Activated CD4-positive, alpha-beta T cell treated with anti-CD3 and anti-CD28 coated beads for 36 hours (primary cell): Measurements from ENCODE around the gene MTOR. TPM values are rescaled to one million over a fixed set of nuclear protein-coding genes. Genes with fewer than 3 reads are reported as not detected.
A peak's percentile ranks its signal among the peaks of the same experiment; 100 is the strongest.

Experiments
- ATAC-seq: fragments of 200-7000 bp; cut with Tn5 transposase; one replicate; pipeline ENCODE4 v1.10.0; 2021; ENCODE audit warnings: mild to moderate bottlenecking, moderate library complexity
- CTCF ChIA-PET: fragments of 350-600 bp; sonication (Branson Sonifier 250); formaldehyde crosslinking; loops from one replicate; lab custom pipeline; 2021; ENCODE audit warnings: antibody characterized with exemption; lab: Charles Lee
- POLR2A ChIA-PET: fragments of 350-600 bp; sonication (Branson Sonifier 250); formaldehyde crosslinking; loops from one replicate; lab custom pipeline; 2021; ENCODE audit warnings: antibody characterized with exemption, inconsistent platforms; lab: Charles Lee
- DNase-seq: peaks from one replicate; pipeline ENCODE4 v3.0.0-alpha.2; 2020
- H3K27ac Mint-ChIP-seq: one replicate; pipeline ENCODE4 v1.8.0; 2021; ENCODE audit warnings: mixed read lengths
- H3K27me3 Mint-ChIP-seq: one replicate; pipeline ENCODE4 v1.8.0; 2021; ENCODE audit warnings: mixed read lengths
- H3K36me3 Mint-ChIP-seq: one replicate; pipeline ENCODE4 v1.8.0; 2021; ENCODE audit warnings: low read depth, mixed read lengths
- H3K4me1 Mint-ChIP-seq: one replicate; pipeline ENCODE4 v1.8.0; 2021; ENCODE audit warnings: mixed read lengths
- H3K4me3 Mint-ChIP-seq: one replicate; pipeline ENCODE4 v1.8.0; 2021; ENCODE audit warnings: mild to moderate bottlenecking, moderate library complexity, mixed read lengths
- H3K9me3 Mint-ChIP-seq: one replicate; pipeline ENCODE4 v1.8.0; 2021; ENCODE audit warnings: low read depth, mixed read lengths
- intact Hi-C, 2 experiments: fragments of 100-400 bp; cut with DNase I in 1 of 2; cut with micrococcal nuclease in 1 of 2; formaldehyde crosslinking; loops; one replicate each; pipeline versions ENCODE4 v1.14.2 to v1.15.1; 2022 to 2024; cut with DNase I, micrococcal nuclease
- total RNA-seq, 2 experiments: library from RNA; stranded (reverse); gene quantifications; one replicate each; pipeline ENCODE4 v1.2.3, GENCODE V29; 2021

Gene MTOR
- total RNA-seq, 2 experiments from 2014 or later, result 32.3 to 36.3 TPM

GRCh38 chr1:11295905-11296304, 33.6 kb upstream of the MTOR start:
- Mint-ChIP-seq H3K9me3 (no peaks in the 10 kb centered on the region), H3K27ac (no peak overlapping the region), H3K36me3 (peaks cover 44% of the 10 kb centered on the region), H3K27me3 (no peaks in the 10 kb centered on the region), H3K4me3 (no peak overlapping the region), H3K4me1 (peaks cover 70% of the 10 kb centered on the region)
- DNase-seq (no peak), ATAC-seq (no peak)
- ChIA-PET POLR2A (no interaction called here), CTCF (interaction anchor here (0.5 to 1.7 kb wide), 3 partner anchors 54 to 260 kb away, joined by 4 to 9 read pairs (median 5); no protein-coding TSS in a partner anchor)
- intact Hi-C loops, result loop anchor here (1.0 to 5.0 kb wide), 2 partner anchors 54 to 55 kb away; no protein-coding TSS in a partner anchor

GRCh38 chr1:11294951-11295350, 32.6 kb upstream of the MTOR start:
- Mint-ChIP-seq H3K4me1 (peaks cover 79% of the 10 kb centered on the region), H3K4me3 (no peak overlapping the region), H3K27ac (peak overlapping the region; percentile 76), H3K9me3 (no peaks in the 10 kb centered on the region), H3K36me3 (peaks cover 53% of the 10 kb centered on the region), H3K27me3 (no peaks in the 10 kb centered on the region)
- CTCF ChIA-PET, result no interaction called here
- intact Hi-C loops, result loop anchor here in 1 of 2 experiments (5.0 kb wide), 1 partner anchor 53 kb away; no protein-coding TSS in a partner anchor
- POLR2A ChIA-PET, result no interaction called here
- DNase-seq (no peak), ATAC-seq (no peak)

GRCh38 chr1:11293856-11294255, 31.5 kb upstream of the MTOR start:
- DNase-seq (no peak), ATAC-seq (no peak)
- Mint-ChIP-seq H3K4me1 (peaks cover 76% of the 10 kb centered on the region), H3K36me3 (peaks cover 58% of the 10 kb centered on the region), H3K27me3 (no peaks in the 10 kb centered on the region), H3K9me3 (no peaks in the 10 kb centered on the region), H3K27ac (no peak overlapping the region), H3K4me3 (no peak overlapping the region)
- ChIA-PET CTCF (no interaction called here), POLR2A (interaction anchor here (0.6 kb wide), 1 partner anchor 217 kb away, joined by 12 read pairs; no protein-coding TSS in a partner anchor)
- intact Hi-C loops, result no loop called here

- H3K9me3 Mint-ChIP-seq, result no peaks in the 10 kb centered on the region
- ChIA-PET POLR2A (interaction anchor here (0.8 to 1.0 kb wide), 2 partner anchors 8 to 11 kb away, joined by 4 read pairs; no protein-coding TSS in a partner anchor), CTCF (interaction anchor here (0.8 to 1.0 kb wide), 3 partner anchors 11 to 30 kb away, joined by 3 read pairs; no protein-coding TSS in a partner anchor)
- no peak for ATAC-seq
- H3K27me3 Mint-ChIP-seq, result no peaks in the 10 kb centered on the region
- H3K36me3 Mint-ChIP-seq, result peaks cover 66% of the 10 kb centered on the region
- H3K27ac Mint-ChIP-seq, result peak overlapping the region; percentile 20
- H3K4me1 Mint-ChIP-seq, result peaks cover 78% of the 10 kb centered on the region
- DNase-seq, result no peak
- H3K4me3 Mint-ChIP-seq, result no peak overlapping the region
- intact Hi-C loops, result no loop called here
These were observed 28.7 kb upstream of the MTOR start for GRCh38 chr1:11291049-11291448.

GRCh38 chr1:11289064-11289463, 26.7 kb upstream of the MTOR start:
- H3K4me3 Mint-ChIP-seq, result no peak overlapping the region
- DNase-seq, result no peak
- H3K9me3 Mint-ChIP-seq, result no peaks in the 10 kb centered on the region
- peaks cover 80% of the 10 kb centered on the region for H3K4me1 Mint-ChIP-seq
- ATAC-seq, result no peak
- peaks cover 65% of the 10 kb centered on the region for H3K36me3 Mint-ChIP-seq
- no peak overlapping the region for H3K27ac Mint-ChIP-seq
- CTCF ChIA-PET, result interaction anchor here (0.7 kb wide), 2 partner anchors 53 to 251 kb away, joined by 3 read pairs; no protein-coding TSS in a partner anchor
- POLR2A ChIA-PET, result interaction anchor here (0.8 to 1.0 kb wide), 2 partner anchors 9 to 16 kb away, joined by 3 to 4 read pairs; no protein-coding TSS in a partner anchor
- intact Hi-C loops, result no loop called here
- H3K27me3 Mint-ChIP-seq, result no peaks in the 10 kb centered on the region

GRCh38 chr1:11286735-11287410, 24.5 kb upstream of the MTOR start:
- Mint-ChIP-seq H3K9me3 (no peaks in the 10 kb centered on the region), H3K4me1 (peaks cover 83% of the 10 kb centered on the region), H3K27ac (peak overlapping the region; percentile 90), H3K4me3 (no peak overlapping the region), H3K36me3 (peaks cover 70% of the 10 kb centered on the region), H3K27me3 (no peaks in the 10 kb centered on the region)
- intact Hi-C loops, result no loop called here
- ChIA-PET POLR2A (no interaction called here), CTCF (interaction anchor here (0.5 to 0.9 kb wide), 4 partner anchors 45 to 136 kb away, joined by 3 read pairs; no protein-coding TSS in a partner anchor)
- DNase-seq, result no peak
- no peak for ATAC-seq

GRCh38 chr1:11285883-11286734, 23.8 kb upstream of the MTOR start:
- H3K9me3 Mint-ChIP-seq, result no peaks in the 10 kb centered on the region
- intact Hi-C loops, result loop anchor here in 1 of 2 experiments (2.0 kb wide), 1 partner anchor 23 kb away; the partner anchor contains the start of gene MTOR
- ATAC-seq, result no peak
- no peak for DNase-seq
- POLR2A ChIA-PET, result no interaction called here
- CTCF ChIA-PET, result interaction anchor here (0.8 to 0.9 kb wide), 2 partner anchors 45 to 122 kb away, joined by 3 read pairs; no protein-coding TSS in a partner anchor
- H3K27ac Mint-ChIP-seq, result peak overlapping the region; percentile 90
- H3K27me3 Mint-ChIP-seq, result no peaks in the 10 kb centered on the region
- peaks cover 68% of the 10 kb centered on the region for H3K36me3 Mint-ChIP-seq
- peaks cover 83% of the 10 kb centered on the region for H3K4me1 Mint-ChIP-seq
- no peak overlapping the region for H3K4me3 Mint-ChIP-seq

GRCh38 chr1:11284784-11285183, 22.4 kb upstream of the MTOR start:
- Mint-ChIP-seq H3K4me1 (peaks cover 85% of the 10 kb centered on the region), H3K9me3 (no peaks in the 10 kb centered on the region), H3K27me3 (no peaks in the 10 kb centered on the region), H3K4me3 (peak overlapping the region; percentile 39), H3K27ac (peak overlapping the region; percentile 90), H3K36me3 (peaks cover 66% of the 10 kb centered on the region)
- DNase-seq (peak; percentile 70), ATAC-seq (peak; percentile 85)
- ChIA-PET CTCF (interaction anchor here (0.6 to 2.0 kb wide), 2 partner anchors 247 to 352 kb away, joined by 3 to 7 read pairs; no protein-coding TSS in a partner anchor), POLR2A (no interaction called here)
- intact Hi-C loops, result loop anchor here in 1 of 2 experiments (2.0 to 5.0 kb wide), 2 partner anchors 22 to 448 kb away; partner anchors contain the start of gene MTOR

GRCh38 chr1:11283151-11283550, 20.8 kb upstream of the MTOR start:
- Mint-ChIP-seq H3K4me3 (no peak overlapping the region), H3K27ac (peak overlapping the region; percentile 93), H3K4me1 (peaks cover 90% of the 10 kb centered on the region), H3K36me3 (peaks cover 76% of the 10 kb centered on the region), H3K27me3 (no peaks in the 10 kb centered on the region), H3K9me3 (no peaks in the 10 kb centered on the region)
- ATAC-seq (no peak), DNase-seq (no peak)
- CTCF ChIA-PET, result interaction anchor here (0.6 to 2.0 kb wide), 6 partner anchors 10 to 259 kb away, joined by 3 to 7 read pairs (median 4); no protein-coding TSS in a partner anchor
- POLR2A ChIA-PET, result interaction anchor here (0.5 to 1.2 kb wide), 4 partner anchors 22 to 769 kb away, joined by 3 to 4 read pairs (median 3); no protein-coding TSS in a partner anchor
- intact Hi-C loops, result loop anchor here in 1 of 2 experiments (5.0 kb wide), 1 partner anchor 449 kb away; no protein-coding TSS in a partner anchor

- CTCF ChIA-PET, result interaction anchor here (0.5 to 1.3 kb wide), 4 partner anchors 8 to 795 kb away, joined by 3 to 5 read pairs (median 4); partner anchors contain the start of gene UBIAD1
- peaks cover 76% of the 10 kb centered on the region for H3K36me3 Mint-ChIP-seq
These were observed 19.4 kb upstream of the MTOR start for GRCh38 chr1:11281518-11282331.

More at GRCh38 chr1:11281518-11282331, 19.4 kb upstream of the MTOR start:
- Mint-ChIP-seq H3K27ac (peak overlapping the region; percentile 90), H3K9me3 (no peaks in the 10 kb centered on the region), H3K4me1 (peaks cover 93% of the 10 kb centered on the region), H3K4me3 (peak overlapping the region; percentile 32), H3K27me3 (no peaks in the 10 kb centered on the region)
- DNase-seq, result no peak
- intact Hi-C loops, result loop anchor here in 1 of 2 experiments (5.0 kb wide), 1 partner anchor 451 kb away; no protein-coding TSS in a partner anchor
- ATAC-seq, result no peak
- POLR2A ChIA-PET, result interaction anchor here (0.9 to 1.7 kb wide), 2 partner anchors 8 to 25 kb away, joined by 4 to 5 read pairs; no protein-coding TSS in a partner anchor
